Gastroesophageal sphincter (tissue), 3 donors: ENCODE data around the gene SIPA1L2.

Experiments
- CTCF ChIP-seq, 4 experiments: fragments of 200-600 bp in 2 of 4; fragments of 450-650 bp in 2 of 4; sonication (generic) in 1 of 4; IDR thresholded peaks; one replicate each; pipeline ENCODE4 v1.5.1; 2017 to 2019; ENCODE audit warnings: antibody characterized with exemption in 4 of 4, mild to moderate bottlenecking in 2 of 4, moderate library complexity in 2 of 4
- EP300 ChIP-seq: sonication (generic); formaldehyde crosslinking; IDR thresholded peaks from one replicate; pipeline ENCODE4 v1.6.1; 2017; ENCODE audit warnings: antibody characterized with exemption, mild to moderate bottlenecking
- POLR2A ChIP-seq, 2 donors: fragments of 450-650 bp; IDR thresholded peaks; one replicate each; pipeline ENCODE4 v1.6.1; 2017; ENCODE audit warnings: antibody characterized with exemption in 2 of 2, mild to moderate bottlenecking in 2 of 2, moderate library complexity in 1 of 2
- POLR2AphosphoS5 ChIP-seq: sonication (generic); formaldehyde crosslinking; IDR thresholded peaks from one replicate; pipeline ENCODE4 v1.6.1; 2017; ENCODE audit warnings: antibody characterized with exemption

GRCh38 chr1:232625319-232625868 lies 4.5 kb downstream of the SIPA1L2 start:
- no peak for TF ChIP-seq CTCF (IDR thresholded peaks at IDR 0.05)
- no peak for TF ChIP-seq EP300
- no peak for TF ChIP-seq POLR2AphosphoS5
- TF ChIP-seq POLR2A (IDR thresholded peaks at IDR 0.05): no peak
